ENCODE measurements around the gene KIF1B.
"Not testable (repeated sequence)": the region's sequence is repeated elsewhere in the genome, so short reads cannot be mapped to it uniquely, and the experiment has no call there.

The KIF1B gene

GRCh38 chr1:10339036-10339567 lies 128.7 kb downstream of the KIF1B start:
- no peaks in the 10 kb centered on the region for H3K27me3 ChIP-seq (ENCODE audit: low read depth, low read length)
- H3K36me3 ChIP-seq (ENCODE audit: control insufficient read depth in 1 of 2, insufficient read depth in 2 of 2, low read length in 2 of 2): peaks cover 56 to 60% of the 10 kb centered on the region in 2 donors
- no peaks in the 10 kb centered on the region for H3K9me3 ChIP-seq (ENCODE audit: control insufficient read depth in 1 of 2, low read length in 2 of 2)
- no peak overlapping the region for H3K27ac ChIP-seq (ENCODE audit: low read length)
- H3K4me3 ChIP-seq (ENCODE audit: low read depth in 1 of 2, low read length in 2 of 2): no peak overlapping the region
- H3K4me1 ChIP-seq (ENCODE audit: control insufficient read depth in 1 of 2, insufficient read depth in 2 of 2, low read length in 2 of 2): no peaks in the 10 kb centered on the region

- no peaks in the 10 kb centered on the region for H3K9me3 ChIP-seq (ENCODE audit: control insufficient read depth in 1 of 2, low read length in 2 of 2)
- H3K4me3 ChIP-seq (ENCODE audit: low read depth in 1 of 2, low read length in 2 of 2): no peak overlapping the region
- H3K36me3 ChIP-seq (ENCODE audit: control insufficient read depth in 1 of 2, insufficient read depth in 2 of 2, low read length in 2 of 2): peaks cover 49 to 60% of the 10 kb centered on the region in 2 donors
- H3K27me3 ChIP-seq (ENCODE audit: low read depth, low read length): no peaks in the 10 kb centered on the region
- H3K27ac ChIP-seq (ENCODE audit: low read length): no peak overlapping the region
- no peaks in the 10 kb centered on the region for H3K4me1 ChIP-seq (ENCODE audit: control insufficient read depth in 1 of 2, insufficient read depth in 2 of 2, low read length in 2 of 2)
Measured at GRCh38 chr1:10339815-10340214, 129.4 kb downstream of the KIF1B start.

- Histone ChIP-seq H3K4me3 (ENCODE audit: low read depth in 1 of 2, low read length in 2 of 2) (no peak overlapping the region), H3K27ac (ENCODE audit: low read length) (no peak overlapping the region), H3K4me1 (ENCODE audit: control insufficient read depth in 1 of 2, insufficient read depth in 2 of 2, low read length in 2 of 2) (no peaks in the 10 kb centered on the region), H3K36me3 (ENCODE audit: control insufficient read depth in 1 of 2, insufficient read depth in 2 of 2, low read length in 2 of 2) (peaks cover 49 to 55% of the 10 kb centered on the region in 2 donors), H3K9me3 (ENCODE audit: control insufficient read depth in 1 of 2, low read length in 2 of 2) (no peaks in the 10 kb centered on the region), H3K27me3 (ENCODE audit: low read depth, low read length) (no peaks in the 10 kb centered on the region)
Measured at GRCh38 chr1:10340930-10341590, 130.7 kb downstream of the KIF1B start.

GRCh38 chr1:10347109-10347508 lies 136.7 kb downstream of the KIF1B start:
- H3K27me3 ChIP-seq (ENCODE audit: low read depth, low read length): no peaks in the 10 kb centered on the region
- no peak overlapping the region for H3K27ac ChIP-seq (ENCODE audit: low read length)
- H3K36me3 ChIP-seq (ENCODE audit: control insufficient read depth in 1 of 2, insufficient read depth in 2 of 2, low read length in 2 of 2): peaks cover 33 to 56% of the 10 kb centered on the region in 2 donors
- H3K4me1 ChIP-seq (ENCODE audit: control insufficient read depth in 1 of 2, insufficient read depth in 2 of 2, low read length in 2 of 2): no peaks in the 10 kb centered on the region
- no peaks in the 10 kb centered on the region for H3K9me3 ChIP-seq (ENCODE audit: control insufficient read depth in 1 of 2, low read length in 2 of 2)
- no peak overlapping the region for H3K4me3 ChIP-seq (ENCODE audit: low read depth in 1 of 2, low read length in 2 of 2)

GRCh38 chr1:10353282-10353681 lies 142.9 kb downstream of the KIF1B start:
- no peaks in the 10 kb centered on the region for H3K27me3 ChIP-seq (ENCODE audit: low read depth, low read length)
- no peaks in the 10 kb centered on the region for H3K4me1 ChIP-seq (ENCODE audit: control insufficient read depth in 1 of 2, insufficient read depth in 2 of 2, low read length in 2 of 2)
- H3K9me3 ChIP-seq (ENCODE audit: control insufficient read depth in 1 of 2, low read length in 2 of 2): no peaks in the 10 kb centered on the region
- H3K36me3 ChIP-seq (ENCODE audit: control insufficient read depth in 1 of 2, insufficient read depth in 2 of 2, low read length in 2 of 2): peaks cover 20 to 33% of the 10 kb centered on the region in 2 donors
- H3K27ac ChIP-seq (ENCODE audit: low read length): no peak overlapping the region
- no peak overlapping the region for H3K4me3 ChIP-seq (ENCODE audit: low read depth in 1 of 2, low read length in 2 of 2)

- Histone ChIP-seq H3K36me3 (ENCODE audit: control insufficient read depth in 1 of 2, insufficient read depth in 2 of 2, low read length in 2 of 2) (peaks cover 16 to 29% of the 10 kb centered on the region in 2 donors), H3K4me1 (ENCODE audit: control insufficient read depth in 1 of 2, insufficient read depth in 2 of 2, low read length in 2 of 2) (no peaks in the 10 kb centered on the region), H3K27me3 (ENCODE audit: low read depth, low read length) (no peaks in the 10 kb centered on the region), H3K4me3 (ENCODE audit: low read depth in 1 of 2, low read length in 2 of 2) (no peak overlapping the region), H3K27ac (ENCODE audit: low read length) (no peak overlapping the region), H3K9me3 (ENCODE audit: control insufficient read depth in 1 of 2, low read length in 2 of 2) (no peaks in the 10 kb centered on the region)
Measured at GRCh38 chr1:10353693-10354092, 143.3 kb downstream of the KIF1B start.

- peaks cover 24 to 33% of the 10 kb centered on the region in 2 donors for H3K36me3 ChIP-seq (ENCODE audit: control insufficient read depth in 1 of 2, insufficient read depth in 2 of 2, low read length in 2 of 2)
- no peak overlapping the region for H3K27ac ChIP-seq (ENCODE audit: low read length)
- no peaks in the 10 kb centered on the region for H3K4me1 ChIP-seq (ENCODE audit: control insufficient read depth in 1 of 2, insufficient read depth in 2 of 2, low read length in 2 of 2)
- H3K4me3 ChIP-seq (ENCODE audit: low read depth in 1 of 2, low read length in 2 of 2): no peak overlapping the region
- H3K27me3 ChIP-seq (ENCODE audit: low read depth, low read length): no peaks in the 10 kb centered on the region
- no peaks in the 10 kb centered on the region for H3K9me3 ChIP-seq (ENCODE audit: control insufficient read depth in 1 of 2, low read length in 2 of 2)
Measured at GRCh38 chr1:10360045-10360444, 149.7 kb downstream of the KIF1B start.

- H3K27me3 ChIP-seq (ENCODE audit: low read depth, low read length): no peaks in the 10 kb centered on the region
- H3K36me3 ChIP-seq (ENCODE audit: control insufficient read depth in 1 of 2, insufficient read depth in 2 of 2, low read length in 2 of 2): peaks cover 26 to 41% of the 10 kb centered on the region in 2 donors
- no peak overlapping the region for H3K27ac ChIP-seq (ENCODE audit: low read length)
Measured at GRCh38 chr1:10361515-10361914, 151.1 kb downstream of the KIF1B start.

GRCh38 chr1:10368194-10368593 lies 157.8 kb downstream of the KIF1B start:
- Histone ChIP-seq H3K9me3 (ENCODE audit: control insufficient read depth in 1 of 2, low read length in 2 of 2) (no peaks in the 10 kb centered on the region), H3K27me3 (ENCODE audit: low read depth, low read length) (no peaks in the 10 kb centered on the region), H3K36me3 (ENCODE audit: control insufficient read depth in 1 of 2, insufficient read depth in 2 of 2, low read length in 2 of 2) (peaks cover 32 to 54% of the 10 kb centered on the region in 2 donors), H3K27ac (ENCODE audit: low read length) (no peak overlapping the region), H3K4me3 (ENCODE audit: low read depth in 1 of 2, low read length in 2 of 2) (no peak overlapping the region), H3K4me1 (ENCODE audit: control insufficient read depth in 1 of 2, insufficient read depth in 2 of 2, low read length in 2 of 2) (no peaks in the 10 kb centered on the region)

More at GRCh38 chr1:10361515-10361914, 151.1 kb downstream of the KIF1B start:
- H3K4me1 ChIP-seq (ENCODE audit: control insufficient read depth in 1 of 2, insufficient read depth in 2 of 2, low read length in 2 of 2): no peaks in the 10 kb centered on the region
- no peak overlapping the region for H3K4me3 ChIP-seq (ENCODE audit: low read depth in 1 of 2, low read length in 2 of 2)
- H3K9me3 ChIP-seq (ENCODE audit: control insufficient read depth in 1 of 2, low read length in 2 of 2): no peaks in the 10 kb centered on the region

GRCh38 chr1:10374442-10374860 lies 164.1 kb downstream of the KIF1B start:
- no peaks in the 10 kb centered on the region for H3K9me3 ChIP-seq (ENCODE audit: control insufficient read depth in 1 of 2, low read length in 2 of 2)
- H3K27ac ChIP-seq (ENCODE audit: low read length): no peak overlapping the region
- peaks cover 49 to 55% of the 10 kb centered on the region in 2 donors for H3K36me3 ChIP-seq (ENCODE audit: control insufficient read depth in 1 of 2, insufficient read depth in 2 of 2, low read length in 2 of 2)
- no peak overlapping the region for H3K4me3 ChIP-seq (ENCODE audit: low read depth in 1 of 2, low read length in 2 of 2)
- no peaks in the 10 kb centered on the region for H3K27me3 ChIP-seq (ENCODE audit: low read depth, low read length)
- H3K4me1 ChIP-seq (ENCODE audit: control insufficient read depth in 1 of 2, insufficient read depth in 2 of 2, low read length in 2 of 2): no peaks in the 10 kb centered on the region

GRCh38 chr1:10377365-10378029 lies 167.1 kb downstream of the KIF1B start:
- not testable (repeated sequence) for H3K9me3 ChIP-seq (ENCODE audit: control insufficient read depth in 1 of 2, low read length in 2 of 2); H3K27ac ChIP-seq (ENCODE audit: low read length); H3K4me3 ChIP-seq (ENCODE audit: low read depth in 1 of 2, low read length in 2 of 2); H3K4me1 ChIP-seq (ENCODE audit: control insufficient read depth in 1 of 2, insufficient read depth in 2 of 2, low read length in 2 of 2); H3K27me3 ChIP-seq (ENCODE audit: low read depth, low read length)
- H3K36me3 ChIP-seq (ENCODE audit: control insufficient read depth in 1 of 2, insufficient read depth in 2 of 2, low read length in 2 of 2): peaks cover 36 to 47% of the 10 kb centered on the region in 2 donors
